NCI-H2081 (cell line): ENCODE data around the gene SBK3.
"Not testable (repeated sequence)": the region's sequence is repeated elsewhere in the genome, so short reads cannot be mapped to it uniquely, and the experiment has no call there.

Source experiments
- DNase-seq, 2 experiments: peaks; one replicate each; lab custom pipeline; 2025; lab: John Stamatoyannopoulos, UW

SBK3 gene

GRCh38 chr19:55576746-55577145 lies 31.4 kb upstream of the SBK3 start:
- no peak for DNase-seq

GRCh38 chr19:55573929-55574328 lies 28.6 kb upstream of the SBK3 start:
- not testable (repeated sequence) for DNase-seq

GRCh38 chr19:55569477-55569876 lies 24.1 kb upstream of the SBK3 start:
- not testable (repeated sequence) for DNase-seq

GRCh38 chr19:55567708-55568328 lies 22.5 kb upstream of the SBK3 start:
- no peak for DNase-seq

- no peak for DNase-seq
Measured at GRCh38 chr19:55566823-55567222, 21.5 kb upstream of the SBK3 start.

GRCh38 chr19:55563261-55563690 lies 17.9 kb upstream of the SBK3 start:
- no peak for DNase-seq

- DNase-seq = no peak
Measured at GRCh38 chr19:55559684-55560083, 14.3 kb upstream of the SBK3 start.

- DNase-seq = peak; percentile 53 to 76
Measured at GRCh38 chr19:55554741-55555152, 9.4 kb upstream of the SBK3 start.

GRCh38 chr19:55554302-55554701 lies 9.0 kb upstream of the SBK3 start:
- DNase-seq = no peak

- DNase-seq = no peak
Measured at GRCh38 chr19:55553217-55554182, 8.2 kb upstream of the SBK3 start.

GRCh38 chr19:55552620-55553019 lies 7.3 kb upstream of the SBK3 start:
- peak in 1 of 2 experiments; percentile 49 for DNase-seq

GRCh38 chr19:55552206-55552605 lies 6.9 kb upstream of the SBK3 start:
- DNase-seq = peak in 1 of 2 experiments; percentile 49

- DNase-seq = no peak
Measured at GRCh38 chr19:55550321-55550650, 4.9 kb upstream of the SBK3 start.

GRCh38 chr19:55549500-55550320 lies 4.4 kb upstream of the SBK3 start:
- peak; percentile 68 to 75 for DNase-seq

- no peak for DNase-seq
Measured at GRCh38 chr19:55546822-55547614, 1.7 kb upstream of the SBK3 start.

- no peak for DNase-seq
Measured at GRCh38 chr19:55546011-55546410, 668 bp upstream of the SBK3 start.

GRCh38 chr19:55544776-55545439 lies 435 bp downstream of the SBK3 start:
- DNase-seq = no peak

GRCh38 chr19:55544014-55544413 lies 1.3 kb downstream of the SBK3 start:
- DNase-seq = no peak

GRCh38 chr19:55543567-55543966 lies 1.8 kb downstream of the SBK3 start:
- no peak for DNase-seq

- DNase-seq = no peak
Measured at GRCh38 chr19:55542292-55542855, 3.0 kb downstream of the SBK3 start.

GRCh38 chr19:55541091-55541490 lies 4.3 kb downstream of the SBK3 start:
- no peak for DNase-seq
